Neural progenitor cell (in vitro differentiated cells): ENCODE measurements around the gene SYT17.

Source experiments
- EZH2phosphoT487 ChIP-seq: fragments of 200-600 bp; sonication (generic); IDR thresholded peaks from 2 replicates; pipeline ENCODE4 v1.6.1; 2017; ENCODE audit warnings: antibody characterized with exemption
- TF ChIP-seq, protein P1 (sequence below): fragments of 200-600 bp; sonication (generic); IDR thresholded peaks from 2 replicates; pipeline ENCODE4 v1.5.1; 2017; ENCODE audit warnings: antibody characterized with exemption, mild to moderate bottlenecking

GRCh38 chr16:19166500-19166899 is 1.5 kb upstream of the SYT17 start:
- TF ChIP-seq, protein P1, sequence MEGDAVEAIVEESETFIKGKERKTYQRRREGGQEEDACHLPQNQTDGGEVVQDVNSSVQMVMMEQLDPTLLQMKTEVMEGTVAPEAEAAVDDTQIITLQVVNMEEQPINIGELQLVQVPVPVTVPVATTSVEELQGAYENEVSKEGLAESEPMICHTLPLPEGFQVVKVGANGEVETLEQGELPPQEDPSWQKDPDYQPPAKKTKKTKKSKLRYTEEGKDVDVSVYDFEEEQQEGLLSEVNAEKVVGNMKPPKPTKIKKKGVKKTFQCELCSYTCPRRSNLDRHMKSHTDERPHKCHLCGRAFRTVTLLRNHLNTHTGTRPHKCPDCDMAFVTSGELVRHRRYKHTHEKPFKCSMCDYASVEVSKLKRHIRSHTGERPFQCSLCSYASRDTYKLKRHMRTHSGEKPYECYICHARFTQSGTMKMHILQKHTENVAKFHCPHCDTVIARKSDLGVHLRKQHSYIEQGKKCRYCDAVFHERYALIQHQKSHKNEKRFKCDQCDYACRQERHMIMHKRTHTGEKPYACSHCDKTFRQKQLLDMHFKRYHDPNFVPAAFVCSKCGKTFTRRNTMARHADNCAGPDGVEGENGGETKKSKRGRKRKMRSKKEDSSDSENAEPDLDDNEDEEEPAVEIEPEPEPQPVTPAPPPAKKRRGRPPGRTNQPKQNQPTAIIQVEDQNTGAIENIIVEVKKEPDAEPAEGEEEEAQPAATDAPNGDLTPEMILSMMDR: no peak
- no peak for TF ChIP-seq EZH2phosphoT487
